SK-N-MC (cell line): ENCODE results near the gene KCNQ1.

ENCODE experiments used
- EZH2 ChIP-seq: fragments of 200-600 bp; sonication (generic); IDR thresholded peaks from one replicate; pipeline ENCODE4 v1.6.1; 2017; ENCODE audit warnings: antibody characterized with exemption
- FOXP2 ChIP-seq: optimal IDR thresholded peaks from 2 replicates; pipeline ENCODE3; 2011; ENCODE audit warnings: mild to moderate bottlenecking, moderate library complexity; ENCODE audit not compliant: insufficient read depth; ENCODE audit errors: extremely low read length, control extremely low read depth
- POLR2AphosphoS5 ChIP-seq: IDR thresholded peaks from 2 replicates; pipeline ENCODE4 v1.6.1; 2012; ENCODE audit warnings: mild to moderate bottlenecking, low read depth, low read length, borderline replicate concordance

DNA sequence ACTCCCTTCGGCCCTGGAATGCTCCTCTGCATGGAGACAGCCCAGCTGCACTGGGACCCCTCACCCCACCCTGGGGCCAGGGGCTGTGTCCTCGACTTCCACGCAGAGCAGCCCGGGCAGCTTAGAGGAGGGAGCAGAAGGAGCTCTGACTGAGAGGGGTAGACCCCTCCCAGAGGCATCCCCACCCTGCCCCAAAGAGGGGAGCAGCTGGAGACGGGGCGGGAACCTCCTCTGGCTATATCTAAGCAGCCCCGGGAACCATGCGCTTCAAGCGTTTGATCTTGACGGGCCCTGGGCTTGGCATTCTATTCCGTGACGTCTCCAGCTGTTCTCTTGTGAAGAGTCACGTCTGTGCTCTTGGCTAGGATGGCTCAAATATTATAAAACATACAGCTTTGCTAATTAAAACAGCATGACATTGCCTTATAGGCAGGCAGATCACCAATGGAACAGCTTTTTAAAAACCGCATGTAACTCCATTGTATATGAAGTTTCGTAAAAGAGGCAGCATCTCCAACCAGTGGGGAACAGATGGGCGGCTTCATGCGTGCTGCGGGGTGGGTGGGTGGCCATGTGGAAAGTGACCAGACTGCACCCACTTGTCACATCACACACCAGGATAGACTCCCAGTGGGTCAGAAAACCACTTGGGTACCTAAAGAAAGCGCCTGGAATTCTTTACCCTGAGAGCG lies 7.7 kb downstream of the KCNQ1 start:
- TF ChIP-seq EZH2 (no peak), POLR2AphosphoS5 (no peak), FOXP2 (no peak)
